HG03135 (cell line): ENCODE results near the gene MACROD1.

ENCODE experiments used
- ATAC-seq: cut with Tn5 transposase; IDR thresholded peaks from one replicate; pipeline ENCODE4 v1.9.1; 2021; ENCODE audit warnings: mild to moderate bottlenecking, moderate library complexity; ENCODE audit not compliant: unreplicated experiment

MACROD1 gene

DNA sequence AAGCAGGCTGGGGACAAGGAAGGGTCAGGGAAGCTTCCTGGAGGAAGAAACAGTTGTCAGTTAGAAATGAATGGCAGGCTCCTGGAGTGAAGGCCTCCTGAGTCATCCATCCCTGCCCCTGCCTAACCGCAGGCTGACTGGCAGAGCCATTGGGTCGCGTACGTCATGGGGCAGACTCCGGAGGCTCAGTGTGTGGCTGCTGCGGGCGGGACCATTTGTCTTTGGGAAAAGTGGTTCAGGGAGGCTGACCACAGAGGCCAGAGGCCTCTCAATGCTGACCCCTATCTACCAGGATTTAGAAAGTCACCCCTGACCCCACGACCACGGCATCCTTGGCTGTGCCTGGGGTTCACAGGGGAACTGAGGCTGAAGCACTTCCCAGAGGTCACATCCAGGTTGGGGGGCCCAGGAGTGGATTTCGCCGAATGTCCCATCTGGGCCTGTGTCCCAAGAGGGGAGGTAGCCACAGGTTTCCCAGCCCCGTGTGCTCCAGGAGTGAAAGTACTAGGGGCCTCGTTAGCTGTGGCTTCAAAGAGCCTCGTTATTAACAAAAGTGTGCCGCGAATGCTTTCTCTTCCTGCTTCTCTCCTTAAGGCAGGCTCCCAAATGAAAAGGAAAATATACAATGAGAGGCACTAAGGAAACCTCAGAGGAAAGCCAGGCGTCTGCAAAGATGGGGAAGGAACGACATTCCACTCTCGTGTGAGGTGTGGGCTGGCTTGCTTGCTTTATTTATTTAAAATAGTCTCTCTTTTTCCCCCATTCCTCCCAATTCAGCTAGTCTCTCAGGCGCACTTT, 71.3 kb downstream of the MACROD1 start:
- ATAC-seq: no peak

DNA sequence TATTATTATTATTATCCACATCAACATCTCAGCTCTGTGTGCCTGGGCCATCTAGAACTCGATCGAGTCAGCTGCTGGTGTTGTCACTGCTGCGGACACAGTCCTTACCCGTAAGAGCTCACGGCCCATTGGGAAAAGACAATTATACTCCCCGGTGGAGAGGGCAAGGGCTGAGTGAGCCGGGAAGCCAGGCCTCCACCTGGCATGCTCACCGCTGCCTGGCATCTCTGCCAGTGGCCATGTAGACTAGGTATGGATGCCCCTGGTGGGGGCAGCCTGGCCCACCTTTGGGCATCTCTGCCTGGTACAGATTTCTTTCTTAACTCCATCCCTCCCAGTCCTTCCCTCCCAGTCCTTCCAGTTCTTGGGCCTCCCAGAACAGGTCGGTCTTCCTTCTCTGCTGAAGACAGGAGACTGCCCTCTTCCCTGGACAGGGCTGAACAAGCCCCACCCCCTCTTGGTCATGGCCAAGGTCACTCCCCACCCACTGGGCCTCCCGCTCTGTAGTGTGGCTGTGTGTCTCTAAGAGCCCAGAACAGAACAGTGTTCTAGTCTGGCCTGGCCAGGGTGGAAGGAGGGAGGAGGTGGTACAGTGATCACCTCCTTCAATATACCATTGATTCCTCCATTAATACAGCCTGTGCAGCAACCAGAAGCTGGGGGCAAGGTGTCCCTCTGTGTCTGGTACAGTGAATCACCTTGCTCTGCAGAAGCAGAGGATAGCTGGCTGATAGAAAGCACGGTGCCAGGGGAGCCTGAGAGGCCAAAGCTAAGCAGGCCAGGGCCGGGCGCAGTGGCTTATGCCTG, 72.5 kb downstream of the MACROD1 start:
- no peak for ATAC-seq

DNA sequence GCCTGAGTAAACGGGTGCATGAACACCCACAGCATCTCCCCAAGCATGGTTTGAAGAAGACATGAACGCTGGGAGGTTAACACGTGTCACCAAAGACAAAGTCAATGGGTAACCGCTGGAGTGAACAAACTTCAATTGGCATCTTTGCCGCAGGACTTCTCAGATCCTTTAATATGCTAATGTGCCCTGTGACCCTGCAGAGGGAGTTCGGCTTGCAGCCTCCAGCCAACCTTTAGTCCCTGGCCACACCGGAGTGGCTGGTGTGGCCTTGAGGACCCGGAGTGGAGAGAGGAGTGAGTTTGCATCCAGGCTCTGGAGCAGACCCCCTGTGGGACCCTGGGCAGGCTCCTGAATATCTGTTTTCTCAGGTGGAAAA, 73.2 kb downstream of the MACROD1 start:
- no peak for ATAC-seq

DNA sequence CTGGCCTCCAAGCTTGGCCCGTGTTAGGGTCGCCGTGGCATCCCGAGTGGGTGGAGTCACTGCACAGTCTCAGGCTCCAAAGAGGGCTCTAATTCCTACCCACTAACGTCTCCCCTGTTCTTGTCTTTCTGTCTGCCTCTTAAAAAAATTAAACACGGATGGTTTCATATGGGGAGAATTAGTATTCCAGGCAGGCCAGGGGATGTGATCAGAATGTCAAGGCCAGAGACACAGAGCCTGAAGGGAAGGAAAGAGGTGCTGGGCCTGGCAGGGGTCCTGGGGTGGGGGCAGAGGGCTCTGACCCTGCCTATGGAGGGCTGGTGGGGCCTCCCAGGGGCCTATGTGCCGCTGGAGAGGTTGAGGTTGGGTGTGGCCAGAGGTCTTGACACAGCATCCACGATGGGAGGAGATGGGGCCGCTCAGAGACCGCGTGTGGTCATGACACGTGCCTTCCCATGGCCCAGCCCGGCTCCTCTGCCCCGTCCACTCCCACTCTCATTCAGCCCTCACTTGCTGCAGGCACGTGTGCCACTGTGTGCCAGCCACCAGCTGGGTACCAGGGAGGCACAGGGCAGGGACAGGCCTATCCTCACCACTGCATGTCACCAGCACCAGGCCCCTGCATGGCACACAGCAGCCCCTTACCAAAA, 73.7 kb downstream of the MACROD1 start:
- no peak for ATAC-seq

DNA sequence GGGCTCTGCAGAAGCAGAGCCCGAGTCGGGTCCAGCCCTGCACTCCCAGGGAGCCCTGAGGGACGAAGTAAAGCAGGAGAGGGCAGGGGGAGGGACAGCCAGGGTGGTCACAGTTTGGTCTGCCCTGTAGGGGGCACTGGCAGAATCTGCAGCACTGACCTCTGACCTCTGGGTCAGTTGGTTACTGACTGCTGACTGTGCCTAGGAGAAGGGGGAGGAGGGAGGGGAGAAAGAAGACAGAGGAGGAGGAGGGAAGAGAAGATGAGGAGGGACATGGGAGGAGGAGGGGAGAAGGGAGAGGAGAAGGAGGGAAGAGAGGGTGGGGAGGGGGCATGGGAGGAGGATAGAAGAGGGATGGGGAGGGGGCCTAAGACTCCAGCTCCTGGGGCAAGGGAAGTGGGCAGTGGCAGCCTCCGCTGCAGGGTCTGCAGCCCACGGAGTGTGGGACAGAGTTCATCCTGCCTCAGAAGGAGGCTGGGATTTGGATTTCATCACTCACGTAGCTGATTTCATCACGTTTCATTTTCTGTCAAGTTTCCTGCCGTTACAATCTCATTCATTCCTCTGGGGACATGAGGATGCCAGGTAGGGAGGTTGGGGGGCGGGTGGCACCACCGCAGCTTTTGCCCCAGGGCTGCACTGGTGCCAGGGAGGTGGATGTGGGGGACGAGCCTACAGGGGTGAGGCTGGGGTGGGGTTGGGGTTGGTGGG, 75.0 kb downstream of the MACROD1 start:
- no peak for ATAC-seq

DNA sequence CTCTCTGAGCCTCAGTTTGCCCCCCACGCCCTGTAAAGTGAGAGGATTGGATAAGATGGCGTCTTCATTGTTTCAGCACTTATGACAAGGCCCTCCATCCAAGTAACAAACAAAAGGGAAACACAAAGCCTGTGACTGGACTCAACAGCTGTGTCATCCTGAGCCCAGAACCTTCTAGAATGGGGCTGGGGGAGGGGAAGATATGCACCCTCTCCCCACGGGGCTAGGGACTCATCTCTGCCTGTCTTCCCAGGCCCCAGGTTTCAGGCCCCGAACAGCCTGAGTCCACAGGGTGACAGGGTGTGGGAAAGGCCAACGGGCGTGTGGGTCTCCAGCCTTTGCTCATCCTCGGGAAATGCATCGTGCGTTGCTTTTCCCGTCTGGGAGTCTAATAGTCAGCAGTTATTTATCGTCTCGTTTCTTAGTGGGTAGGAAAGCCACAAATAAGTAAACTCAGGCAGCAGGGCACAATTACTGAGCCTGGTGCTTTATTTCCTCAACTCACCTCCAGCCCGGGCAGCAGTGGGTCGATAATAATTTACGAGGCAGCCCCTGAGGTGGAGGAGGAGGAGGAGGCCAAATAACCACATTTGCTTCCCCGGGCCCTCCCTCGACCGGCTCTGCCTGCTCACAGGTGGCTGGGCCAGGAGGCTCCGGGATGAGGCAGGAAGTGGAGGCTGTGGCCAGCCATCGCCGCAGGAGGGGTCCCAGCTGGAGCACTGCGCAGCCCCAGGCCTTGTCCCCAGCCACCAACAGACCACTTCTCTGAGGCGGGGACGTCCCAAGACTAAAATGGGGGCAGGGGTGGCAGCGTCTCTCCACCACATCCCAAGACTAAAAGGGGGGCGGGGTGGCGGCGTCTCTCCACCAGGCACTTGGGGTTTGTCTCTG, 75.8 kb downstream of the MACROD1 start:
- no peak for ATAC-seq

DNA sequence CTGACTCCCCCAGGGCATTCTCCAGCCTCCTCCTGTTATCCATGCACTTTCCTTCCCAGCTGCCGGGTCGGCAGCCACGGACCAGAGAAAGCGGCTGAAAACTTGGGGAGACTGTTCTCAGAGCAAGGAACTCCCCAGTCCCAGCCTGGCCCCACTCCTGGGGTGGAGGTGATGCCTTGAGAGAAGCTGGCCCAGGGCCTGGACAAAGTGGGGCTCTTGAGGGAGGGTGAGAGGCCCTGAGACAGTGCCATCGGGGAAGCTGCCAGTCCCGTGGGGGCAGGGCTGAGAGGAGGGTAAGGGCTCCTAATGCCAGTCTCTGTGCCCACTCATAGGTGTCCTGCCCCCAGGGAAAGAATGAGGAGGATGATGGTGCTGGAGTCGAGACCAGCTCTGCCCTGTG, 76.4 kb downstream of the MACROD1 start:
- ATAC-seq: no peak

DNA sequence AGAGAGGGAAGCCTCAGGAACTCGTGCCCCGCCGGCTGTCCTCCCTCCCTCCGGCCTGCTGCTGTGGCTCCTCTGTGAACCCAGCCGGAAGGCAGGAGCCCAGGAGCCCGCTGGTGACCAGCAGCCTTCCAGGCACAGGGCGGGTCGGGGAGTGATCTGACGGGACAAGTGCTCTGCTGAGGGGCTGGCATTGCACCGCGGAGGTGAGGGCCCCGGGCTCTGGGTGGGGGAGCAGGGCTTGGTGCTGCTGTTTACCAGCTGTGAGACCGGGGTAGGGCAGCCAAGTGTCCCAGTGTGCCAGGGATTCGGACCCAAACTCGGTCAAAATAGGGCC, 76.9 kb downstream of the MACROD1 start:
- ATAC-seq: no peak

DNA sequence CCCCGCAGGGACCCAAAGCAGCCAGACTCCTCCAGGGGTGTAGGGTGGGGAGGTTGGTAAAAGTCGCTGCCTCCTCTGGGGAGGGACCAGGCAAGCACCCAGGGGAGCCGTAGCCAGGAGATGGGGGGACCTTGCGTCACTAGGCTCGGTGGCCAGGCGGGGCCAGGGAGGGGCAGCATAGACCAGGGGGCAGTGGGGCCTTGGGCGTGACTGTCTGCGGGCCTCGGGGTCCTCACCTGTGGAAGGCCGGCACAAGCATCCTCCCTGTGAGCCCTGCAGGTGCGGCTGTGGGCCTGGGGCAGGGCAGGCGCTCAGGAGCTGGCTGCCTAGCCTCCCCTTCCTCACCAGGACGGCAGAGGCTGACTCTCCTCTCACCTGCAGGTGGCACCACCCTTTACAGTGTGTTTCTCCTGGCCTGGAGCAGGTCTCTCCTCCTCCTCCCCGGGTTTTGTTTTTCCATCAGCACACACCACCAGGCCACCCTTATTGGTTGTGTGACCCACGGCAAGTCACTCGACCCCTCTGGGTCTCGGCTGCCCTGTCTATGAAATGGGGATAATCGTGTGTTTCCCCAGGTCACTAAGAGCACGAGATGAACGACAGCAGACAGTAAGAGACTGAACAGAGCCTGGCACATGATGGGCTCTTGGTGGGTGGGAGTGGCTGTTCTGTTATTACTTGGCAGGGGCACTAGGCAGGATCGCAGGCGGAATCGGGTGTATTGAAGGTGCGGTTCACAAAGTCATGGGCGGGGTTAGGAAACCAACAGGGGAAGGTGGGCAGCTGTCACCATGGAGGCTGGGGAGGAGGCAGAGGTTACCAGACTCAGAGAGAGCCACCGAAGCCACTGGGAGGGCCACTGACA, 77.5 kb downstream of the MACROD1 start:
- ATAC-seq: no peak

DNA sequence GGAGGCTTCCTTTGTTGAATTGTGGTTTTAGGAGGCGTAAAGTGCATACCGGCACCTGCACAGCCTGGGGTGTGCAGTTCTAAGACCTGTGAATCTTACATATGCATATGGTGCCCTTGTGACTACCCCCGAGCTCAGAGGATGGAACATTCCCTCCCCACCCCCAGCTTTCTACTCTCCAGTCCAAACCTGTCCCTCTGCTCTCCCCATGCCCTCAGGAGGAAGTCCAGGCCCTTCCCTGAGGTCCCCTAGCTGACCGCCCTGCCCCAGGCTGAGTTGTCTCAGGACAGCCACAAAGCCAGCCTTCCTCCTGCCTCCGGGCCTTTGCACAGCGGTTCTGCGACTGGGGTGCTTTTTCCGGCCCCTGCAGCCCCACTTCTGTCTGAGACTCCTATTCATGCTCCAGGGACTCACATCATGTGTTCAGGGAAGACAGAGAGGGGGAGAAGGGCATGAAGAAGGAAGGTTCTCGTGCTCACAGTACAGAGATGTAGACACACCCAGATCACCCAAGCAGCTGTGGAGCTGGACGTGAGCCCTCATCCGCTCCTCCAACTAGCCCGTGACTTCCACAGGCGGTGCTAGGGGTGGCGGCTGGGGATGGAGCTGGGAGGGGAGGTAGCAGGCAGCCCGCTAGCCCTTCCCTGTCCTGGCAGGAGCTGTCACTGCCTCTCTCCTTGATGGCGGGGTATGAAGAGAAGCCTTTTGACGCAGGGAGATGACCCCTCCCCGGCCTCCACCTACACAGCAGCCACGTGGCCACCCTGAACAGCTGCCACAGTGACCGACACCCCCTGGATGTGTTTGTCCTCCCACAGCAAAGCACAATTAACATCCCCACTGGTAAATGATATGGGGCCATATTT, 79.4 kb downstream of the MACROD1 start:
- no peak for ATAC-seq

DNA sequence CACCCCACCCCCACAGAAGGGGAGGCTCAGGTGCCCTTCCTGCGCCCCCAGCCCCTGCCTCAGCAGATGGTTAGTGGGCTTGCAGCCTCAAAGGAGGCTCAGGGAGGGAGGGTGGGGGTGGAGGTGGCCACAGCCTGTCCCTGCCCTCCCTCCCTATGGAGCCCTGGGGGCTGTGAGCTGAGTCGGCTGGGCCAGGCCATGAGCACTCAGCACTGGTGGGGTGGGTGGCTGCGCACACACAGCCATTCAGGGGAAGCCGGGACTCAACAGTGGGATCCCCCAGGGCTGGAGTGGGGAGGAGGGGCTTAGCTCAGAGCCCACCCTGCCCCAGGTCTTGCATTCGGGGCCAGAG, 80.0 kb downstream of the MACROD1 start:
- no peak for ATAC-seq

DNA sequence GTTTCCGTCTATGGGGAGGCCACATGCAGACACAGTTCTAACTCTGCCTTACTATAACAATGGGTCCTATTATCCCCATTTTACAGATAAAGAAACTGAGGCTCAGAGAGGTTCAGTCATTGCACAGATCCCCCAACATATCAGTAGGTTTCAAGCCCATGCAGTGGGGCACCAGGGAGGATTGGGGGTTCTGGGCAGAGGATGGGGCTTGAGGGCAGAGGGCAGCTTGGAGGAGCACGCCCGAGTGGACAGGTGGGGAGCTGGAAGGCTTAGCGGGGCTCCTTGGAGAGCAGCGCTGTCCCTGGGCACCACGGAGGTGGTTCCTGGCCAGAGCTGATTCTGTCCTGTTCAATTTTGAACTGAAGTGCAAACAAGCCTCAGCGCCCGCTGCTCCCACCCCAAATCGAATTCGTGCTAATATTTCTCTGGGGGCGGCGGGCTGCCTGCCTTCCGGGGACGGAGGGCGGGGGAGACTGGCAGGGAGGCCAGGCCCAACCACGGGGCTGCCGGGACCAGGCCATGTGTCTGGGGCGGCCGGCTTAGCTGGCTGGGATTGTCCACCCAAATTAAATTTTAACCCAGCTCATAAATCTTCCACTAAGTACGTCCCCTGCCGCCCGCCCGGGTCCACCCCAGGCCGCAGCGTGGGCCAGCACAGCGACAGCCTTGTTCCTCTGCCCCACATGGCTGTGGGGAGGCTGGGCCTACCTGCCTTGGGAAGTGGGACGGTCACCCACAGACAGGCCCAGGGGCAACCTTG, 80.8 kb downstream of the MACROD1 start:
- no peak for ATAC-seq

DNA sequence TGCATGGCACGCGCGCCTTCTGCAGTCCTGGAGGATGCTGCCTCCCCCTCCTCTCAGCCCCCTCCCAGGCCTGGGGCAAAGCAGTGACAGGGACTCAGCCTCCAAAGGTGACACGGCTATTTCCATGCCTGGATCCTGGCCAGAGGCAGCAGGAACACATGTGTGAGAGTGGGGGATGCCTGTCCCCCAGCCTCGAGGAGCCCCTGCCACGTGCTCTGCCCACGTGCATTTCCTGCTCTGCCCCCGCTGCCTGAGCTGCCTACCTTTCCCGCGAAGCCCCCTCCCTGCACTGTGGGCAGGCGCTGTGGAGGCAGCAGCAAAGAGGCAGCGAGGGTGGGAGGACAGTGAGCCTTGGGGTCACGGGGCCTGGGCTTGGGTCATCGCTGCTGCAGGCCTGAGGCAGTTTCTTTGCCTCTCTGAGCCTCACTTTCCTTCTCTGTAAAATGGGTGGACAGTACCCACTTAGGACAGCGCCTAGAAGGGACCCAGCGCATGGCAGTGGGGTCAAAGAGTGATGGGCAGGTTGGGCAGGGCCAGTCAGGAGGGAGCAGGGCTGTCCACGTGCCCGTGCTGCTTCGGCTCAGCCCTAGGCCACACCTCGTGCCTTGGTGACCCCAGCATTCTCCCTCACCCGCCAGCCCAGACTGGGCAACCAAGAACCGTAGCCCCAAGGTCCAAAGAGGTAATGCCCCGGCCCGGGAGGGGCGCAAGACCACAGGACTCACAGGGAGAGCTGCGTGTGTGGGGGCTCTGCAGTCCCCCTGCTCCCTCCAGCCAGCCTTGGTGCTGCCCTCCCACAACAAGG, 81.6 kb downstream of the MACROD1 start:
- ATAC-seq: no peak

DNA sequence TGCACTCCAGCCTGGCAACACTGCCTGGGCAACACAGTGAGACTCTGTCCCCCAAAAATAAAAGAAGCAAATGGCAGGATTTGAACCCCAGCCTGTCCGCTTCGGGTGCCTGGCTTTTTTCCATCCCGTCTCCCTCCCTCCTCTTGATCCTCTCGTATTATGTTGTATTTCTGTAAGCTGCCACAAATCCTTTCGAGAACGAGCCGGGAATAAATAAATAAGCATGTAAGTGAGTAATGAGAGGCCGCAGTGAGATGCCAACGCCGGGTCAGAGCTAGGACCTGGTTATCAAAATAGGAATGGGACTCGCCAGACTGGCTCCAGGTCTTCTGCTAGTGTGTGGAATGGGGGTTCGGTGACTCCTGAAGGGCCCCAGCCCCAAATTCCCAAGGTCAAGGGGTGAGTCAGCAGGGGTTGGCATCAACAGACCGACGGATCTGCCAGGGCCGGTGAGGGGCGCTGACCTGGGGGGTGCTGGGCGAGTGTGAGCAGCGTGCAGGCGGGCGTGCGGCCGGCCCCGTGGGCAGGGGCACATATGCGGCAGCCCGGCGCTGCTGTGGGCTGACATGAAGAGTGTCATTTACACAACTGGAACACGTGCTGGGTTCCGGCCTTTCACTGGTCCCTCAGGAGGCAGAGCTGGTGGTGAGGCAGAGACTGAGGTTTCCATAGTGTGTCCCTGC, 82.4 kb downstream of the MACROD1 start:
- no peak for ATAC-seq

DNA sequence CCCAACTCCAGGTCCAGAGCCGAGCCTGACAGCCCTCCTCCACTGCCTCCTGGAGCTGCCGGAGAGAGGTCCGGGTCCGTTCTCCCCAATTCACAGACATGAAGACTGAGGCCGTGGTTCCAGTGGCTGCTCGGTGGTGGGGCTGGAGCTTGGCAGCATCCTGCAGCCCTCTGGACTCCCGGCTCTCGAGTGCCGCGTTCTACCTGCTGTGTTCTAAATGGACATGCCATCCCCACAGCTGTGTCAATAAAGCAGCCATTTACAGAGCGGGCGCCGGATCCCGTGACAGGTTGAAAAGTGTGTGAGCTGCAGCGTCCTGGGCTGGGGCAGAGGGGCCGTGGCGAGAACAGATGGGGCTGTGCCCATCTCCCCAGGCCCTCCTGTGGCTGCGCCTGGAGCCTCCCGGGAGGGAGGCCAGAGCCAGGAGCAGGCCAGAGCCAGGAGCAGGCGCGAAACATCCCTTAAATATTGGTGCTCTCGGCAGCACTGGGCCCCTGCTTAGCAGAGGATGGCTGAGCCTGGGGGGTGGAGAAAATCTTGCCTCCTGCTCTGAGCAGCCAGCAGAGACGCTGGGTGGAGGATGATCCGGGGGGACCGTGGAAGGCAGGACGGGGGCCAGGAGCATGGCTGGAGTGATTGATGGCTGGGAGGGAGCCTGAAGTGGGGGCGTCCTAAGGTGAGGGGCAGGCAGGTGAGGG, 84.0 kb downstream of the MACROD1 start:
- ATAC-seq: no peak

DNA sequence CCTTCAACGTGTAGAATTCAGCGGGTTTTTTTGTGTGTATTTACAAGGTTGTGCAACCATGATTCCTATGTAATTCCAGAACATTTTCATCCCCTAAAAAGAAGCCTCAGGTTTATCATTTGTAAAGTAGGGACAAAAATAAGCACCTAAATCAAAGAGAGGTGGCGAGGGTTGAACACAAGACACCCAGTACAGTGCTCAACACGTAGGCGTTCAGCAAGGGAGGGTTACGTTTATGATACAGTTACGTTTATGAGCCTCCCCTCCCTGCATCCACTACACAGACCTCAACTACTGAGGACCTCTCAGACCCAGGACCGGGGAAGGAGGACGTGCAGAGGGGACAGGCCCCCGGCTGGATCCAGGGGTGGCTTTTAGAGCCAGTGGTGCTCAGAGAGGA, 85.5 kb downstream of the MACROD1 start:
- ATAC-seq: no peak
